H9 (cell line): ENCODE results near the gene AFF4. TPM values are rescaled to one million over a fixed set of nuclear protein-coding genes. Genes with fewer than 3 reads are reported as not detected.

Experiments used
- DNase-seq: peaks from one replicate; pipeline ENCODE4 v3.0.0-alpha.2; 2017
- H2AFZ ChIP-seq: one replicate; pipeline ENCODE4 v1.6.1; 2013; ENCODE audit warnings: mild to moderate bottlenecking, low read length, control low read depth, moderate library complexity
- H2AK5ac ChIP-seq: 2 replicates; pipeline ENCODE4 v1.6.1; 2013; ENCODE audit warnings: low read length, control low read depth, mixed read lengths; ENCODE audit not compliant: insufficient read length
- H2BK120ac ChIP-seq: one replicate; pipeline ENCODE4 v1.6.1; 2013; ENCODE audit warnings: low read depth, mild to moderate bottlenecking, low read length, control low read depth, inconsistent platforms; ENCODE audit not compliant: poor library complexity, severe bottlenecking
- H2BK12ac ChIP-seq: 2 replicates; pipeline ENCODE4 v1.6.1; 2013; ENCODE audit warnings: low read length, control low read depth, mixed read lengths, low read depth; ENCODE audit not compliant: insufficient read length
- H2BK15ac ChIP-seq: 2 replicates; pipeline ENCODE4 v1.6.1; 2013; ENCODE audit warnings: low read depth, low read length, control low read depth
- H2BK20ac ChIP-seq: one replicate; pipeline ENCODE4 v1.6.1; 2013; ENCODE audit warnings: low read depth, mild to moderate bottlenecking, low read length, control low read depth, inconsistent platforms; ENCODE audit not compliant: poor library complexity, severe bottlenecking
- H2BK5ac ChIP-seq: 2 replicates; pipeline ENCODE4 v1.6.1; 2013; ENCODE audit warnings: low read length, control low read depth, mixed read lengths; ENCODE audit not compliant: insufficient read length
- H3K14ac ChIP-seq: 2 replicates; pipeline ENCODE4 v1.6.1; 2013; ENCODE audit warnings: low read length, control low read depth; ENCODE audit not compliant: insufficient read depth
- H3K18ac ChIP-seq: 2 replicates; pipeline ENCODE4 v1.6.1; 2013; ENCODE audit warnings: low read depth, mild to moderate bottlenecking, mixed read lengths, low read length, control low read depth; ENCODE audit not compliant: insufficient read length
- H3K23ac ChIP-seq: 2 replicates; pipeline ENCODE4 v1.6.1; 2013; ENCODE audit warnings: low read length, control low read depth, mixed read lengths, low read depth; ENCODE audit not compliant: insufficient read length
- H3K23me2 ChIP-seq: 2 replicates; pipeline ENCODE4 v1.6.1; 2013; ENCODE audit warnings: low read depth, mild to moderate bottlenecking, mixed read lengths, low read length, control low read depth; ENCODE audit not compliant: insufficient read length, poor library complexity, severe bottlenecking
- H3K27ac ChIP-seq: 2 replicates; pipeline ENCODE4 v1.5.1; 2013; ENCODE audit warnings: low read length, control low read depth, mixed read lengths, low read depth; ENCODE audit not compliant: insufficient read length
- H3K27me3 ChIP-seq: 2 replicates; pipeline ENCODE4 v1.6.1; 2013; ENCODE audit warnings: low read length, control low read depth, inconsistent platforms; ENCODE audit not compliant: insufficient read depth
- H3K4ac ChIP-seq: 2 replicates; pipeline ENCODE4 v1.6.1; 2013; ENCODE audit warnings: low read depth, mild to moderate bottlenecking, control low read depth, inconsistent platforms, low read length, moderate library complexity
- H3K4me1 ChIP-seq: 2 replicates; pipeline ENCODE4 v1.6.1; 2013; ENCODE audit warnings: low read length, control low read depth, inconsistent platforms; ENCODE audit not compliant: insufficient read depth
- H3K4me2 ChIP-seq: 2 replicates; pipeline ENCODE4 v1.6.1; 2013; ENCODE audit warnings: low read length, control low read depth, mixed read lengths; ENCODE audit not compliant: insufficient read length, insufficient read depth
- H3K56ac ChIP-seq: 2 replicates; pipeline ENCODE4 v1.6.1; 2013; ENCODE audit warnings: low read depth, mild to moderate bottlenecking, mixed read lengths, low read length, control low read depth; ENCODE audit not compliant: insufficient read length
- H3K79me1 ChIP-seq: 2 replicates; pipeline ENCODE4 v1.6.1; 2013; ENCODE audit warnings: low read depth, mild to moderate bottlenecking, moderate library complexity, low read length, control low read depth, inconsistent platforms; ENCODE audit not compliant: insufficient read depth, poor library complexity, severe bottlenecking
- H3K79me2 ChIP-seq: 2 replicates; pipeline ENCODE4 v1.6.1; 2013; ENCODE audit warnings: low read length, control low read depth, inconsistent platforms; ENCODE audit not compliant: insufficient read depth
- H3K9ac ChIP-seq: 2 replicates; pipeline ENCODE4 v1.6.1; 2013; ENCODE audit warnings: low read length, control low read depth, mixed read lengths; ENCODE audit not compliant: insufficient read length; ENCODE audit errors: extremely low read depth
- H3K9me3 ChIP-seq: one replicate; pipeline ENCODE4 v1.6.1; 2013; ENCODE audit warnings: low read depth, low read length, inconsistent platforms; ENCODE audit not compliant: control insufficient read depth
- H3T11ph ChIP-seq: one replicate; pipeline ENCODE4 v1.6.1; 2013; ENCODE audit warnings: mild to moderate bottlenecking, low read length, control low read depth, inconsistent platforms
- H4K20me1 ChIP-seq: one replicate; pipeline ENCODE4 v1.6.1; 2013; ENCODE audit not compliant: control insufficient read depth, insufficient read length, insufficient read depth
- H4K5ac ChIP-seq: 2 replicates; pipeline ENCODE4 v1.6.1; 2013; ENCODE audit warnings: low read depth, mild to moderate bottlenecking, mixed read lengths, low read length, control low read depth; ENCODE audit not compliant: insufficient read length
- H4K8ac ChIP-seq: replicated peaks from 2 replicates; pipeline ENCODE4 v1.6.1; 2013; ENCODE audit warnings: low read length, control low read depth, mixed read lengths, low read depth; ENCODE audit not compliant: insufficient read length
- H4K91ac ChIP-seq: 2 replicates; pipeline ENCODE4 v1.6.1; 2013; ENCODE audit warnings: low read depth, mild to moderate bottlenecking, moderate library complexity, mixed read lengths, low read length, control low read depth; ENCODE audit not compliant: insufficient read length
- H3K27ac Mint-ChIP-seq, 3 experiments: 2 replicates in 2 of 3; 3 replicates in 1 of 3; pipeline ENCODE4 v1.8.0; 2020 to 2021; ENCODE audit warnings: mixed read lengths in 3 of 3, mild to moderate bottlenecking in 1 of 3, moderate library complexity in 1 of 3
- H3K27me3 Mint-ChIP-seq: 2 replicates; pipeline ENCODE4 v1.8.0; 2021; ENCODE audit warnings: low read depth, mild to moderate bottlenecking, moderate library complexity, mixed read lengths
- H3K36me3 Mint-ChIP-seq, 3 experiments: 2 replicates in 2 of 3; 3 replicates in 1 of 3; pipeline ENCODE4 v1.8.0; 2020 to 2021; ENCODE audit warnings: low read depth in 3 of 3, mixed read lengths in 3 of 3; ENCODE audit not compliant: insufficient read depth in 1 of 3
- H3K4me1 Mint-ChIP-seq, 2 experiments: 2 replicates each; pipeline ENCODE4 v1.8.0; 2020; ENCODE audit warnings: mixed read lengths in 2 of 2
- H3K4me3 Mint-ChIP-seq, 2 experiments: 2 replicates in 1 of 2; 3 replicates in 1 of 2; pipeline ENCODE4 v1.8.0; 2020 to 2021; ENCODE audit warnings: mild to moderate bottlenecking in 2 of 2, mixed read lengths in 2 of 2, moderate library complexity in 1 of 2
- H3K9me3 Mint-ChIP-seq, 2 experiments: 2 replicates in 1 of 2; 3 replicates in 1 of 2; pipeline ENCODE4 v1.8.0; 2020; ENCODE audit warnings: mild to moderate bottlenecking in 2 of 2, mixed read lengths in 2 of 2, moderate library complexity in 1 of 2
- WGBS: extraction: QIAGEN DNeasy Blood & Tissue Kit; methylation state at CpG from one replicate; pipeline ENCODE4 v1.1.7; 2013; ENCODE audit warnings: missing lambda C conversion rate, low lambda C conversion rate, mixed read lengths; ENCODE audit not compliant: insufficient read length; ENCODE audit errors: extremely low coverage; 5-methylcytosine and 5-hydroxymethylcytosine counted together
- total RNA-seq: library from RNA; stranded (reverse); gene quantifications from 2 replicates; pipeline ENCODE4 v1.2.1, GENCODE V29; 2021
- TF ChIP-seq, protein P1 (sequence below): fragments of 200-600 bp; sonication (generic); conservative IDR thresholded peaks from 3 replicates; pipeline ENCODE4 v1.8.0; 2021; ENCODE audit warnings: antibody characterized with exemption, mild to moderate bottlenecking

The AFF4 gene
- total RNA-seq, 1 experiment from 2014 or later, result 73.2 TPM

DNA sequence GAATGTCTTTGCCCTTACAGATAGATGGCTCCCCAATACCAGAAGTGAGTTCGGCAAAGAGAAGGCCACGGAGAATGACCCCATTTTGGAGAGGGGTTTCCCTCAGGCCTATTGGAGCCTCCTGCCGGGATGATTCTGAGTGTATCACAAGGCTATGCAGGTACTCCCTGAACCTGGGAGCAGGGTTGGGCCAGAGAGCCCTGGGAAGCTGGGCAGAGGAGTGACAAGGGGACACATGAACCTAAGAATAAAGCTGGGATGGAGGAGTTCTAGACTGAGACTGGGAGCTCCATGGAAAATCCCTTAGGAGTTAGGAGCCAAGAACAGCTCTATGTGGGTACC is 89.5 kb downstream of the AFF4 start:
- no peak overlapping the region for H4K8ac ChIP-seq
- no peak for DNase-seq
- H3T11ph ChIP-seq, result no peak overlapping the region
- Mint-ChIP-seq H3K27ac (no peak overlapping the region), H3K36me3 (peaks cover 2 to 32% (median 18%) of the 10 kb centered on the region in 3 experiments), H3K9me3 (no peaks in the 10 kb centered on the region), H3K4me3 (no peak overlapping the region), H3K27me3 (no peaks in the 10 kb centered on the region), H3K4me1 (no peaks in the 10 kb centered on the region)
- H2BK20ac ChIP-seq, result no peak overlapping the region
- H3K56ac ChIP-seq, result no peak overlapping the region
- no peak overlapping the region for H3K9ac ChIP-seq
- TF ChIP-seq, protein P1, sequence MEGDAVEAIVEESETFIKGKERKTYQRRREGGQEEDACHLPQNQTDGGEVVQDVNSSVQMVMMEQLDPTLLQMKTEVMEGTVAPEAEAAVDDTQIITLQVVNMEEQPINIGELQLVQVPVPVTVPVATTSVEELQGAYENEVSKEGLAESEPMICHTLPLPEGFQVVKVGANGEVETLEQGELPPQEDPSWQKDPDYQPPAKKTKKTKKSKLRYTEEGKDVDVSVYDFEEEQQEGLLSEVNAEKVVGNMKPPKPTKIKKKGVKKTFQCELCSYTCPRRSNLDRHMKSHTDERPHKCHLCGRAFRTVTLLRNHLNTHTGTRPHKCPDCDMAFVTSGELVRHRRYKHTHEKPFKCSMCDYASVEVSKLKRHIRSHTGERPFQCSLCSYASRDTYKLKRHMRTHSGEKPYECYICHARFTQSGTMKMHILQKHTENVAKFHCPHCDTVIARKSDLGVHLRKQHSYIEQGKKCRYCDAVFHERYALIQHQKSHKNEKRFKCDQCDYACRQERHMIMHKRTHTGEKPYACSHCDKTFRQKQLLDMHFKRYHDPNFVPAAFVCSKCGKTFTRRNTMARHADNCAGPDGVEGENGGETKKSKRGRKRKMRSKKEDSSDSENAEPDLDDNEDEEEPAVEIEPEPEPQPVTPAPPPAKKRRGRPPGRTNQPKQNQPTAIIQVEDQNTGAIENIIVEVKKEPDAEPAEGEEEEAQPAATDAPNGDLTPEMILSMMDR, result no peak
- H3K79me2 ChIP-seq, result no peaks in the 10 kb centered on the region
- no peaks in the 10 kb centered on the region for H3K27me3 ChIP-seq
- no peak overlapping the region for H2BK15ac ChIP-seq
- H3K23ac ChIP-seq, result no peak overlapping the region
- no peak overlapping the region for H2BK12ac ChIP-seq
- no CpG with 5 or more reads among the region's 3 CpGs for WGBS
- no peak overlapping the region for H3K27ac ChIP-seq
- no peaks in the 10 kb centered on the region for H3K23me2 ChIP-seq
- H3K4me2 ChIP-seq, result no peak overlapping the region
- no peak overlapping the region for H2BK120ac ChIP-seq
- H3K79me1 ChIP-seq, result no peaks in the 10 kb centered on the region
- no peak overlapping the region for H4K5ac ChIP-seq
- no peak overlapping the region for H3K4ac ChIP-seq
- no peak overlapping the region for H2AK5ac ChIP-seq
- H4K91ac ChIP-seq, result no peak overlapping the region
- H4K20me1 ChIP-seq, result no peaks in the 10 kb centered on the region
- H2AFZ ChIP-seq, result no peak overlapping the region
- no peaks in the 10 kb centered on the region for H3K4me1 ChIP-seq
- no peaks in the 10 kb centered on the region for H3K9me3 ChIP-seq
- no peak overlapping the region for H3K18ac ChIP-seq
- no peak overlapping the region for H2BK5ac ChIP-seq
- no peak overlapping the region for H3K14ac ChIP-seq
